Fibroblast of mammary gland (primary cell): ENCODE measurements around the gene IL4R.

Experiments used
- DNase-seq: peaks from one replicate; pipeline ENCODE4 v3.0.0-alpha.2; 2010; ENCODE audit warnings: low read depth
- H3K4me3 ChIP-seq: 2 replicates; pipeline ENCODE4 v1.5.1; 2011; ENCODE audit warnings: low read depth, mild to moderate bottlenecking, low read length, moderate library complexity; ENCODE audit not compliant: control insufficient read depth
- CTCF ChIP-seq: conservative IDR thresholded peaks from 2 replicates; pipeline ENCODE4 v1.5.1; 2011; ENCODE audit warnings: low read depth, low read length, inconsistent platforms; ENCODE audit not compliant: control insufficient read depth, insufficient read depth

Gene IL4R

GRCh38 chr16:27290562-27290961, 23.2 kb upstream of the IL4R start:
- TF ChIP-seq CTCF = no peak
- H3K4me3 ChIP-seq = no peak overlapping the region
- DNase-seq = no peak

- no peak overlapping the region for H3K4me3 ChIP-seq
- TF ChIP-seq CTCF = no peak
- no peak for DNase-seq
These were observed 22.7 kb upstream of the IL4R start for GRCh38 chr16:27291106-27291505.

- TF ChIP-seq CTCF = no peak
- no peak overlapping the region for H3K4me3 ChIP-seq
- no peak for DNase-seq
These were observed 22.0 kb upstream of the IL4R start for GRCh38 chr16:27291722-27292240.

GRCh38 chr16:27293343-27293742, 20.4 kb upstream of the IL4R start:
- no peak for TF ChIP-seq CTCF
- no peak for DNase-seq
- H3K4me3 ChIP-seq = no peak overlapping the region

GRCh38 chr16:27298132-27298531, 15.6 kb upstream of the IL4R start:
- no peak for TF ChIP-seq CTCF
- H3K4me3 ChIP-seq = no peak overlapping the region
- no peak for DNase-seq

- no peak for DNase-seq
- TF ChIP-seq CTCF = no peak
- no peak overlapping the region for H3K4me3 ChIP-seq
These were observed 12.4 kb upstream of the IL4R start for GRCh38 chr16:27301236-27301861.

- no peak for TF ChIP-seq CTCF
- DNase-seq = no peak
- no peak overlapping the region for H3K4me3 ChIP-seq
These were observed 11.6 kb upstream of the IL4R start for GRCh38 chr16:27302126-27302525.
